GM12865 (cell line): ENCODE measurements around the gene RHOBTB3.

Experiments used
- DNase-seq: peaks from one replicate; pipeline ENCODE4 v3.0.0; 2010; ENCODE audit warnings: low read depth
- H3K4me3 ChIP-seq: 2 replicates; pipeline ENCODE4 v1.5.1; 2011; ENCODE audit warnings: mild to moderate bottlenecking, low read depth, low read length, control low read depth
- TF ChIP-seq, protein P1 (sequence below): IDR thresholded peaks from 2 replicates; pipeline ENCODE4 v1.5.1; 2011; ENCODE audit warnings: low read length, control low read depth, low read depth, inconsistent platforms; ENCODE audit not compliant: insufficient read depth; ENCODE audit errors: missing control alignments

Gene RHOBTB3

GRCh38 chr5:95781101-95781583, 50.0 kb downstream of the RHOBTB3 start:
- no peak overlapping the region for H3K4me3 ChIP-seq
- DNase-seq: peak; percentile 91
- TF ChIP-seq, protein P1, sequence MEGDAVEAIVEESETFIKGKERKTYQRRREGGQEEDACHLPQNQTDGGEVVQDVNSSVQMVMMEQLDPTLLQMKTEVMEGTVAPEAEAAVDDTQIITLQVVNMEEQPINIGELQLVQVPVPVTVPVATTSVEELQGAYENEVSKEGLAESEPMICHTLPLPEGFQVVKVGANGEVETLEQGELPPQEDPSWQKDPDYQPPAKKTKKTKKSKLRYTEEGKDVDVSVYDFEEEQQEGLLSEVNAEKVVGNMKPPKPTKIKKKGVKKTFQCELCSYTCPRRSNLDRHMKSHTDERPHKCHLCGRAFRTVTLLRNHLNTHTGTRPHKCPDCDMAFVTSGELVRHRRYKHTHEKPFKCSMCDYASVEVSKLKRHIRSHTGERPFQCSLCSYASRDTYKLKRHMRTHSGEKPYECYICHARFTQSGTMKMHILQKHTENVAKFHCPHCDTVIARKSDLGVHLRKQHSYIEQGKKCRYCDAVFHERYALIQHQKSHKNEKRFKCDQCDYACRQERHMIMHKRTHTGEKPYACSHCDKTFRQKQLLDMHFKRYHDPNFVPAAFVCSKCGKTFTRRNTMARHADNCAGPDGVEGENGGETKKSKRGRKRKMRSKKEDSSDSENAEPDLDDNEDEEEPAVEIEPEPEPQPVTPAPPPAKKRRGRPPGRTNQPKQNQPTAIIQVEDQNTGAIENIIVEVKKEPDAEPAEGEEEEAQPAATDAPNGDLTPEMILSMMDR: peak; percentile 73

DNA sequence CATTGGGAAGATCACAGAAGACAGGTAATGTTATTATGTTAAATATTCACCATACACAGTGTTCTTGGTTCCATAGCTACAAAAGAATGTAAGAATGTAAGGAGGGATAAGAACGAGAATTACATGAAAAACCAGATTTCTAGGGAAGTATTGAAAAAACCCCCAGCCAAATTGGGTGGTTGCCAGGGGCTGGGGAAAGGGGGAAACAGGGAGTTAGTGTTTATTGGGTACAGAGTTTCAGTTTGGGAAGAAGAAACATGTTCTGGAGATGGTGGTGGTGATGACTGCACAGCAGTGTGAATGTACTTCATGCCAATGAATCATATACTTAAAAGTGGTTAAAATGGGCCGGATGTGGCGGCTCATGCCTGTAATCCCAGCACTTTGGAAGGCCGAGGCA, 51.0 kb downstream of the RHOBTB3 start:
- no peak overlapping the region for H3K4me3 ChIP-seq
- TF ChIP-seq, protein P1: no peak
- no peak for DNase-seq

DNA sequence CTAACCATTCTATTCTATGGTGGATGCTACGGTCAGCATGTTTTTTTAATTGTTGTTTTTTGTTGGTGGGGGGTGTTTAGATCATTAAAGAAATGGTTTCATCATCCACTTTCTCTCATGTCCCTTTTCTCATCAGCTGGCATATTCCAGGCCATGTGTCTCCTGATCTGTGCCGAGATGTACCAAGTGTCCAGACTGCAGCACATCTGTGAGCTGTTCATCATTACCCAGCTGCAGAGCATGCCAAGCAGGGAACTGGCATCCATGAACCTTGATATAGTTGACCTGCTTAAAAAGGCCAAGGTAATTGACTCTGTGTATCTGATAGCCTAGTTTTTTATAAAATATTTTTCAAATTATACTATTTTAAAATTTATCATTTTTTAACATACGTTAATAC, 52.5 kb downstream of the RHOBTB3 start:
- DNase-seq: no peak
- H3K4me3 ChIP-seq: no peak overlapping the region
- TF ChIP-seq, protein P1: no peak

GRCh38 chr5:95784514-95785302, 53.6 kb downstream of the RHOBTB3 start:
- H3K4me3 ChIP-seq: no peak overlapping the region
- DNase-seq: no peak
- TF ChIP-seq, protein P1: no peak

- no peak for DNase-seq
- TF ChIP-seq, protein P1: no peak
- H3K4me3 ChIP-seq: no peak overlapping the region
These were observed 55.8 kb downstream of the RHOBTB3 start for GRCh38 chr5:95786821-95787418.

DNA sequence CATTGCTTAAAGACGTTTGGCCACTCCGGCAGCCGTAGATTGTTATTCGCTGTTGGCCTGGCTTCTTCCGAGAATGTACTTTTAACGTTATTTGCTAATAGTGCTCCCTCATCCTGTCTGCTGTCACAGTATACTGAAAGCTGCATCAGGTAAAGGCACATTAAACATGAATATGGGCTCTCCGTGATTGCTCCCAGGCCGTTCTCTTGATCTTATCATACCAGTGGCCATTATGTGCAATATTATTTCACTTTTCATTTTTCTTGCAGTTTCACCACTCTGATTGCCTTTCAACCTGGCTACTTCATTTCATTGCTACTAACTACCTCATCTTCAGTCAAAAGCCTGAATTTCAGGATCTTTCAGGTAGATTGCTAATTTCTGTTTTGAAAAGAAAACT, 57.4 kb downstream of the RHOBTB3 start:
- TF ChIP-seq, protein P1: no peak
- no peak for DNase-seq
- H3K4me3 ChIP-seq: no peak overlapping the region

DNA sequence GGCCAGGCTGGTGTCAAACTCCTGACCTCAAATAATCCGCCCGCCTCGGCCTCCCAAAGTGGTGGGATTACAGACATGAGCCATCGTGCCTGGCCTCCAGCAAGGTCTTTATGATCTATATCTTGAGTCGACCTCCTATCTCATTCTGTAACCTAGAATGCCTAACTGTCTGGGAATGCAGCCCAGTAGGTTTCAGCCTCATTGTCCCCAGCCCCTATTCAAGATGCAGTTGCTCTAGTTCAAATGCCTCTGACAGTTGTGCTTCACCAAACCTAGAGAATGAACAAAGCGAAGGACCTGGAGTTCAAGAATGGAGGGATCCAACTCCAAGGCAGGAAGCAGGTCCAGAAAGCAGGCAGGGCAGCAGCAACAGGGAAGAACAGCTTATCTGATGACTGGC, 60.6 kb downstream of the RHOBTB3 start:
- H3K4me3 ChIP-seq: no peak overlapping the region
- DNase-seq: no peak
- TF ChIP-seq, protein P1: no peak
